Tibial nerve (tissue), 4 donors: ENCODE data around the gene ADK. TPM values are rescaled to one million over a fixed set of nuclear protein-coding genes. Genes with fewer than 3 reads are reported as not detected.

Source experiments
- DNase-seq, 2 donors: peaks; one replicate each; pipeline ENCODE4 v3.0.0-alpha.2; 2019; ENCODE audit warnings: low spot score in 2 of 2
- H3K27ac ChIP-seq, 4 donors: fragments of 200-600 bp; sonication (generic) in 3 of 4; one replicate each; pipeline ENCODE4 v1.5.1; 2017 to 2019; ENCODE audit warnings: mild to moderate bottlenecking in 1 of 4
- H3K27me3 ChIP-seq, 2 donors: fragments of 200-600 bp; sonication (generic) in 1 of 2; one replicate each; pipeline versions ENCODE4 v1.5.1 to v1.6.0; 2017 to 2019
- H3K36me3 ChIP-seq, 3 donors: fragments of 200-600 bp; sonication (generic); one replicate each; pipeline ENCODE4 v1.5.1; 2018 to 2019
- H3K4me1 ChIP-seq, 4 donors: fragments of 200-600 bp; sonication (generic) in 3 of 4; one replicate each; pipeline ENCODE4 v1.5.1; 2017 to 2019
- H3K4me3 ChIP-seq, 4 donors: fragments of 200-600 bp; sonication (generic) in 3 of 4; one replicate each; pipeline ENCODE4 v1.5.1; 2017 to 2019; ENCODE audit warnings: mild to moderate bottlenecking in 1 of 4, moderate library complexity in 1 of 4
- H3K9me3 ChIP-seq, 4 donors: fragments of 200-600 bp; sonication (generic) in 3 of 4; one replicate each; pipeline ENCODE4 v1.5.1; 2017 to 2019
- EP300 ChIP-seq, 2 donors: sonication (generic); formaldehyde crosslinking; IDR thresholded peaks; one replicate each; pipeline ENCODE4 v1.6.1; 2017; ENCODE audit warnings: antibody characterized with exemption in 2 of 2, mild to moderate bottlenecking in 1 of 2
- POLR2A ChIP-seq, 2 donors: fragments of 450-650 bp; IDR thresholded peaks; one replicate each; pipeline ENCODE4 v1.6.1; 2017; ENCODE audit warnings: antibody characterized with exemption in 2 of 2, mild to moderate bottlenecking in 2 of 2, moderate library complexity in 2 of 2
- WGBS, 2 donors: methylation state at CpG; one replicate each; pipeline ENCODE4 v1.1.5; 2018; 5-methylcytosine and 5-hydroxymethylcytosine counted together
- total RNA-seq, 4 donors: library from RNA; depleted of rRNA; stranded (reverse); fragments of >200 nt; gene quantifications; one replicate each; pipeline ENCODE4 v1.1.0, GENCODE V29; 2016
- TF ChIP-seq, protein P1 (sequence below), 5 experiments: fragments of 200-600 bp in 3 of 5; fragments of 450-650 bp in 2 of 5; sonication (generic) in 3 of 5; IDR thresholded peaks; one replicate each; pipeline ENCODE4 v1.5.1; 2016 to 2019; ENCODE audit warnings: antibody characterized with exemption in 5 of 5, mild to moderate bottlenecking in 3 of 5, moderate library complexity in 2 of 5

Gene ADK
- total RNA-seq, 4 donors from 2014 or later: 28.2 to 50.9 (median 34.0) TPM

DNA sequence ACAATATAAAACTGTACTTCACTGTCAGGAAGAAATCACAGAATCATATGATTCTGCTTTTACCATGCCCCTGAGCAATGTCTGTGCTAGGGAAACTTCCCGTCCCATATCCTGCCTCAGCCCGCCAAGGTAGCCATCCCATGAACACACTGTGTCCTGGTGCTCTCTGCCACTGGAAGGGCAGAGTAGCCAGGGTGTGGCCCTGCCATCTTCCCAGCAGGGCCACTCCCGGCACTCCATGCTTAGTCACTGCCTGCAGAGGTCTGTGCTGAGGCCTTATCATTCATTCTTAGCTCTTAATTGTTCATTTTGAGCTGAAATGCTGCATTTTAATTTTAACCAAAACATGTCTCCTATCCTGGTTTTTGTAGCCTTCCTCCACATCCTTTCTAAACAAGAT is 32.2 kb upstream of the ADK start:
- Histone ChIP-seq H3K27ac (peak overlapping the region in 1 of 4 donors; percentile 46), H3K4me3 (no peak overlapping the region), H3K4me1 (peaks cover 0 to 34% (median 2%) of the 10 kb centered on the region in 4 donors), H3K9me3 (no peaks in the 10 kb centered on the region), H3K27me3 (no peaks in the 10 kb centered on the region), H3K36me3 (peaks cover 5 to 93% (median 25%) of the 10 kb centered on the region in 3 donors)
- DNase-seq: no peak
- WGBS, 2 donors: 68 to 77% methylated on average over 3 of the region's 3 CpGs
- TF ChIP-seq, protein P1, sequence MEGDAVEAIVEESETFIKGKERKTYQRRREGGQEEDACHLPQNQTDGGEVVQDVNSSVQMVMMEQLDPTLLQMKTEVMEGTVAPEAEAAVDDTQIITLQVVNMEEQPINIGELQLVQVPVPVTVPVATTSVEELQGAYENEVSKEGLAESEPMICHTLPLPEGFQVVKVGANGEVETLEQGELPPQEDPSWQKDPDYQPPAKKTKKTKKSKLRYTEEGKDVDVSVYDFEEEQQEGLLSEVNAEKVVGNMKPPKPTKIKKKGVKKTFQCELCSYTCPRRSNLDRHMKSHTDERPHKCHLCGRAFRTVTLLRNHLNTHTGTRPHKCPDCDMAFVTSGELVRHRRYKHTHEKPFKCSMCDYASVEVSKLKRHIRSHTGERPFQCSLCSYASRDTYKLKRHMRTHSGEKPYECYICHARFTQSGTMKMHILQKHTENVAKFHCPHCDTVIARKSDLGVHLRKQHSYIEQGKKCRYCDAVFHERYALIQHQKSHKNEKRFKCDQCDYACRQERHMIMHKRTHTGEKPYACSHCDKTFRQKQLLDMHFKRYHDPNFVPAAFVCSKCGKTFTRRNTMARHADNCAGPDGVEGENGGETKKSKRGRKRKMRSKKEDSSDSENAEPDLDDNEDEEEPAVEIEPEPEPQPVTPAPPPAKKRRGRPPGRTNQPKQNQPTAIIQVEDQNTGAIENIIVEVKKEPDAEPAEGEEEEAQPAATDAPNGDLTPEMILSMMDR (IDR thresholded peaks at IDR 0.05): no peak
- TF ChIP-seq EP300 (IDR thresholded peaks at IDR 0.05): peak in 1 of 2 donors; percentile 4
- TF ChIP-seq POLR2A (IDR thresholded peaks at IDR 0.05): no peak

DNA sequence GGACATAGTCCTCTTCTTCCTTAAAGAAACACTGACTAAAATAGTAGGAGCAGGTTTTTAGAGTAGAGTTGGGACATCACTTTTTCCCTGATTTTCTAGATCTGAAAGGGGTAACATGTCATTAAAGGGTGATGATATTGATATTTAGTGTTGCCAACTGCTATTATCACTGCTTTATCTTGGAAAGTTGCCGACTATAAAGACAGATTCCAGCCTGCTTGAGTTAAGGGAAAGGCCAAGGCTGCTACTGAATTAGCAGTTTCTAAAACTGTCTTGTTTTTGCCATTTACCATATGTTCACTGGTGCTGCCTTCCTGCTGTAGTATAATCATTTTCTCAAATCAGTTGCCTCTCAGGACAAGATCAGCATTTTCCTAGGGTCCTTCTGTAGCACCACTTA is 30.1 kb upstream of the ADK start:
- WGBS, 2 donors: 59 to 63% methylated on average over 1 of the region's 1 CpG
- no peak overlapping the region for H3K4me3 ChIP-seq
- H3K27me3 ChIP-seq: no peaks in the 10 kb centered on the region
- peaks cover 0 to 32% (median 2%) of the 10 kb centered on the region in 4 donors for H3K4me1 ChIP-seq
- DNase-seq: no peak
- TF ChIP-seq POLR2A (IDR thresholded peaks at IDR 0.05) (no peak), EP300 (IDR thresholded peaks at IDR 0.05) (no peak)
- TF ChIP-seq, protein P1 (IDR thresholded peaks at IDR 0.05): no peak
- H3K36me3 ChIP-seq: peaks cover 0 to 93% (median 22%) of the 10 kb centered on the region in 3 donors
- H3K9me3 ChIP-seq: no peaks in the 10 kb centered on the region
- H3K27ac ChIP-seq: no peak overlapping the region

DNA sequence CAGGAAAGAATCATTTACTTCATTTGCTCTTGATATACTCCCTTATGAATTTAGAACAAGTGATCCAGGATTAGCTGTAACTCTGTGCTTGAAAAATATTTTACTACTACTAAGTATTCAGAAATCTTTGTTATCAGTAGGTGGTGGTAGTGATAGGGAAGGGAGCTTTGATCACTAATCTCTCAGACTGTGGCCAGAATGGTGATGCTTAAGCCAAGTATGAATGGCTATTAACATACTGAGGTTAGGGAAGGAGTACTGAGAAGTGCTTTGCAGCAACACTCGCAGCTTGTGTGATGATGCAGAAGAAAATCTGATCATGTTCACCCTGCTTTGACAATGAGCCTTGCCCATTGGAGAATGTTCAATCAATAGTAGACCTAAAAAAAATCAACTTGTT is 29.7 kb upstream of the ADK start:
- Histone ChIP-seq H3K36me3 (peaks cover 0 to 93% (median 22%) of the 10 kb centered on the region in 3 donors), H3K27me3 (no peaks in the 10 kb centered on the region), H3K9me3 (no peaks in the 10 kb centered on the region), H3K4me3 (no peak overlapping the region), H3K27ac (no peak overlapping the region), H3K4me1 (peaks cover 0 to 32% (median 2%) of the 10 kb centered on the region in 4 donors)
- WGBS, 2 donors: 72 to 81% methylated on average over 1 of the region's 1 CpG
- TF ChIP-seq POLR2A (IDR thresholded peaks at IDR 0.05): no peak
- TF ChIP-seq, protein P1 (IDR thresholded peaks at IDR 0.05): no peak
- no peak for DNase-seq

DNA sequence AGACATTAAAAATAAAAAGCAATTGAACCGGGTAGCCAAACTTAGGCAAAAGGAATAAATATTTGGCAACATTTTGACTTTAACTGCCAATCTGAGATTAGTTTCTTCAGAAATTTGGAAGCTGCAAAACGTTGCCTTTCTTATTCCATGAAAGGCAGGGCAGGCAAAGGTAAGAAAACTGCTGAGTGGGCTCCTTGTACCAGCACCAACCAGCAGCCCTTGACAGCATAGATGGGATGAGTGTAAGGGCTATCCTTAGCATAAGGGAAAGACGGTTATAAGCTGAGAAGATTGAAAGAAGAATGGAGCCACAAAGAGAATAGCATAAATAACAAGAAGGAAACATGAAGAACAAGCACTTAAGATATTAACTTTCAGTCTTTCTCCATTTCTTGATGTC is 29.0 kb upstream of the ADK start:
- Histone ChIP-seq H3K4me3 (no peak overlapping the region), H3K27me3 (no peaks in the 10 kb centered on the region), H3K9me3 (no peaks in the 10 kb centered on the region), H3K27ac (no peak overlapping the region), H3K4me1 (peaks cover 0 to 32% (median 2%) of the 10 kb centered on the region in 4 donors), H3K36me3 (peaks cover 0 to 94% (median 22%) of the 10 kb centered on the region in 3 donors)
- 54 to 63% methylated on average over 3 of the region's 3 CpGs for WGBS, 2 donors
- DNase-seq: no peak
- TF ChIP-seq, protein P1 (IDR thresholded peaks at IDR 0.05): no peak
- no peak for TF ChIP-seq POLR2A (IDR thresholded peaks at IDR 0.05)
- TF ChIP-seq EP300 (IDR thresholded peaks at IDR 0.05): no peak

DNA sequence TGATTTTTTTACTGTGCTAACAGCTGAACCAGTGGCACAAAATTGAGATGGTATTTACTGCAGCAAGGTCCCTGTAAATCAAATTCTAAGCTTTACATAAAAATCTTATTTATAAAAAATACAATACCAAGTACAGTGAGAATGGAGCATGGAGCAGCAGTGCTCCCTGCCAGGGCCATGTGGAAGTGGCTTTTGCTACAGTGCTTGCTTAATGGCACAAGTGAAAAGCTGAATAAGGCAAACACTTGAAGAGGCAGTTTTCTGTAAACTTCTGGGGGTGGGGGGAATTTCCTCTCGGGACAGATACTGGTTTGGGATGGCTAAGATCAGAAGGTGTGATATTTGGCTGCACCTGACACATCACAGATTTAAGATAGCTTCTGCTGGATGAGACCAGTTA is 27.9 kb upstream of the ADK start:
- Histone ChIP-seq H3K9me3 (no peaks in the 10 kb centered on the region), H3K27me3 (no peaks in the 10 kb centered on the region), H3K4me3 (no peak overlapping the region), H3K27ac (no peak overlapping the region), H3K4me1 (peaks cover 0 to 27% (median 2%) of the 10 kb centered on the region in 4 donors), H3K36me3 (peaks cover 0 to 94% (median 16%) of the 10 kb centered on the region in 3 donors)
- whole genome bisulfite sequencing, 2 donors: 0% methylated on average over 1 of the region's 1 CpG
- no peak for TF ChIP-seq EP300 (IDR thresholded peaks at IDR 0.05)
- no peak for TF ChIP-seq POLR2A (IDR thresholded peaks at IDR 0.05)
- TF ChIP-seq, protein P1 (IDR thresholded peaks at IDR 0.05): no peak
- DNase-seq: no peak
